Body of pancreas (tissue), 4 donors: ENCODE data around the gene P4HTM. TPM values are rescaled to one million over a fixed set of nuclear protein-coding genes. Genes with fewer than 3 reads are reported as not detected.

ENCODE experiments used
- ATAC-seq: fragments of 150-250 bp; one replicate; pipeline ENCODE4 v1.9.1; 2016
- DNase-seq, 4 donors: peaks; one replicate each; pipeline ENCODE4 v3.0.0-alpha.2; 2019
- H3K27ac ChIP-seq, 4 donors: fragments of 200-600 bp; sonication (generic); 1 replicate in 3 of 4; 2 replicates in 1 of 4; pipeline versions ENCODE4 v1.5.1 to v1.6.1; 2016 to 2019; ENCODE audit warnings: mild to moderate bottlenecking in 1 of 4, mixed read lengths in 1 of 4, moderate library complexity in 1 of 4
- H3K27me3 ChIP-seq, 2 donors: fragments of 200-600 bp; sonication (generic); one replicate each; pipeline ENCODE4 v1.6.0; 2016; ENCODE audit warnings: mild to moderate bottlenecking in 1 of 2
- H3K36me3 ChIP-seq, 2 donors: fragments of 200-600 bp; sonication (generic); replicated peaks in 1 of 2; 2 replicates each; pipeline ENCODE4 v1.5.1; 2016; ENCODE audit warnings: low read depth in 2 of 2; ENCODE audit not compliant: insufficient read depth in 1 of 2
- H3K4me1 ChIP-seq: fragments of 200-600 bp; sonication (generic); one replicate; pipeline ENCODE4 v1.6.0; 2016
- H3K4me3 ChIP-seq, 2 donors: fragments of 200-600 bp; sonication (generic); 1 replicate in 1 of 2; 2 replicates in 1 of 2; pipeline ENCODE4 v1.5.1; 2016 to 2019
- H3K9me3 ChIP-seq, 3 donors: fragments of 200-600 bp; sonication (generic); 1 replicate in 2 of 3; 2 replicates in 1 of 3; pipeline ENCODE4 v1.5.1; 2016
- POLR2A ChIP-seq, 3 donors: fragments of 450-650 bp; IDR thresholded peaks; one replicate each; pipeline ENCODE4 v1.6.1; 2016; ENCODE audit warnings: antibody characterized with exemption in 3 of 3, mild to moderate bottlenecking in 2 of 3
- WGBS, 2 donors: methylation state at CpG; one replicate each; pipeline ENCODE4 v1.1.5; 2017; 5-methylcytosine and 5-hydroxymethylcytosine counted together
- intact Hi-C: fragments of 100-400 bp; cut with DNase I; formaldehyde crosslinking; loops from one replicate; pipeline ENCODE4 v1.15.1; 2023
- total RNA-seq, 2 donors: library from RNA; depleted of rRNA; stranded (reverse); fragments of >200 nt; gene quantifications; one replicate each; pipeline ENCODE4 v1.1.0, GENCODE V29; 2016
- TF ChIP-seq, protein P1 (sequence below), 7 experiments: fragments of 450-650 bp in 4 of 7; fragments of 200-600 bp in 3 of 7; sonication (generic) in 3 of 7; IDR thresholded peaks; one replicate each; pipeline ENCODE4 v1.5.1; 2016 to 2019; ENCODE audit warnings: antibody characterized with exemption in 7 of 7

P4HTM gene
- total RNA-seq, 2 donors from 2014 or later, result 72.9 to 73.8 TPM

DNA sequence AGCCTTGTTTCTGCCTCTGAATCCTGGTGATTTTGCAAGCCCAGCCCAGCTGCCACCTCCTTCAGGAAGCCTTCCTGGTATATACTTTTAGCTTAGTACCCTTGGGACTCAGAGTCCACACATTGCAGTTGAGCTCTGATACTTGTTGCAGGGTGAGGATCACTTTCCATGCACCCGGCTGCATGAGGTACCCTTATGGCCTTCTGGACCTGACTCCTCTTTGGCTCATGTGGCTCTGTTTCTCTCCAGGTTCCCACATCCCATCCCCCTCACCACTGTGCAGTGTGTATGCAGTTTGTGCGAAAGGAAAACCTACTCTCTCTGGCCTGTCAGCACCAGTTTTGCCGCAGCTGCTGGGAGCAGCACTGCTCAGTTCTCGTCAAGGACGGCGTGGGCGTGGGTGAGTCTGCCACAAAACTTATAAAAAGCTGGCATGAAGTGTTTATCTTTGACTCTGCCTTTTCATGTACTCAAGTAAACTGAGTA is 23.1 kb upstream of the P4HTM start:
- Histone ChIP-seq H3K4me3 (no peak overlapping the region), H3K9me3 (no peaks in the 10 kb centered on the region), H3K27ac (no peak overlapping the region), H3K4me1 (no peaks in the 10 kb centered on the region), H3K36me3 (peaks cover 10 to 40% of the 10 kb centered on the region in 2 donors), H3K27me3 (no peaks in the 10 kb centered on the region)
- WGBS, 2 donors, result 90% methylated on average over 6 to 7 of the region's 7 CpGs
- intact Hi-C loops, result no loop called here
- DNase-seq, result no peak
- TF ChIP-seq, protein P1, sequence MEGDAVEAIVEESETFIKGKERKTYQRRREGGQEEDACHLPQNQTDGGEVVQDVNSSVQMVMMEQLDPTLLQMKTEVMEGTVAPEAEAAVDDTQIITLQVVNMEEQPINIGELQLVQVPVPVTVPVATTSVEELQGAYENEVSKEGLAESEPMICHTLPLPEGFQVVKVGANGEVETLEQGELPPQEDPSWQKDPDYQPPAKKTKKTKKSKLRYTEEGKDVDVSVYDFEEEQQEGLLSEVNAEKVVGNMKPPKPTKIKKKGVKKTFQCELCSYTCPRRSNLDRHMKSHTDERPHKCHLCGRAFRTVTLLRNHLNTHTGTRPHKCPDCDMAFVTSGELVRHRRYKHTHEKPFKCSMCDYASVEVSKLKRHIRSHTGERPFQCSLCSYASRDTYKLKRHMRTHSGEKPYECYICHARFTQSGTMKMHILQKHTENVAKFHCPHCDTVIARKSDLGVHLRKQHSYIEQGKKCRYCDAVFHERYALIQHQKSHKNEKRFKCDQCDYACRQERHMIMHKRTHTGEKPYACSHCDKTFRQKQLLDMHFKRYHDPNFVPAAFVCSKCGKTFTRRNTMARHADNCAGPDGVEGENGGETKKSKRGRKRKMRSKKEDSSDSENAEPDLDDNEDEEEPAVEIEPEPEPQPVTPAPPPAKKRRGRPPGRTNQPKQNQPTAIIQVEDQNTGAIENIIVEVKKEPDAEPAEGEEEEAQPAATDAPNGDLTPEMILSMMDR (IDR thresholded peaks at IDR 0.05), result no peak
- no peak for TF ChIP-seq POLR2A (IDR thresholded peaks at IDR 0.05)
- ATAC-seq, result no peak

DNA sequence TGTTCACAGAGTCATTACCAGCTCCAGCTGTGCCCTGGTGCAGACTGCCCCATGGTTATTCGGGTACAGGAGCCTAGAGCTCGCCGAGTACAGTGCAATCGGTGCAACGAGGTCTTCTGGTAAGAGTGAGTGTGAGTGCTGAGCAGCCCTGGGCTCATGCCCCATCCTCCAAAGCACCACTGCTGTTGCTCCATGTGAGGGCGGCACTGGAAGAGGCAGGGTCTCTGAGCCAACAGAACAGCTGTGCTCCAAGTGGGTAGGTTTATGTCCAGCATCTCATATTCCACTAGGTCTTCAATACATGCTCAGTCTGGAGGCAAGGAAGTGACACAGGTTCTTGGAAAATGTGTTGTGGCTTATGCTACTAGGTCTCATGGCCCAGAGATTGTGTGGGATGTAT is 19.5 kb upstream of the P4HTM start:
- DNase-seq (no peak), ATAC-seq (no peak)
- Histone ChIP-seq H3K9me3 (no peaks in the 10 kb centered on the region), H3K27me3 (no peaks in the 10 kb centered on the region), H3K4me3 (no peak overlapping the region), H3K27ac (no peak overlapping the region), H3K4me1 (no peaks in the 10 kb centered on the region), H3K36me3 (peaks cover 24 to 57% of the 10 kb centered on the region in 2 donors)
- WGBS, 2 donors, result 92 to 94% methylated on average over 5 to 6 of the region's 6 CpGs
- TF ChIP-seq, protein P1 (IDR thresholded peaks at IDR 0.05), result no peak
- TF ChIP-seq POLR2A (IDR thresholded peaks at IDR 0.05), result no peak
- intact Hi-C loops, result no loop called here

DNA sequence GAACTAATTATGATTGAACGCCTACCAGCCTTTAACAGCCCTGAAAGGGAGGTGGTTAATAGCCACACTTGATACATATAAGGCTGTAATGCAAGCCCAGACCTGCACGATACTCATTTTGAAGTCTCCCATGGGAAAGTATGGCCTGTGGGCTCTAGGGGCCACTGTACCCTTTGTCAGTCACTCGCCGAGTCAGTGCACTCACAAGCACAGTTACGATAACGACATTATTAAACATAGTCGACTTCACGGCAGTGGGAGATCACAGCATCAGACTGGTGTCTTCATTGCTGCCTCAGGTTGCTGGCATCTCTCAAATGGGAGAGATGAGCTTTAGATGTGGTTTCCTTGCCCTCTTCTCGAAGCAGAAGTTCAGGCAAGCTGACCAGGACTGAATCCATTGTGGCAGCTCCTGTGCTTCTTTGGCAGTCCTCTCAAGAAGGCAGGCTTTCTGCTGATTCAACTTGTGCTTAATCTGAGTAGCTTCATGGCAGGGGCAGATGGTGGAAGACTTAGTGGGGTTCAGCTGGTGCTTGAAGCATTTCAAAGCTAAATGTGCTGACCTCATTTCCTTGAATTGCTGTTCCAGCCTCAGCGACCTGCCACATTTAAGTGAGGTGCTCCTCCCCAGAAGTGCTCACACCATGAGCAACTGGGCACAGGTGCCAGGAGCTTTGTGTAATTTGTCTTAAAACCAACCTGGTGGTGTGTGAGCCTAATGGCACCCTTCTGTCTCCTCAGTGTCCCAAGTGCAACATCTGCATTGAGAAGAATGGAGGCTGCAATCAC is 15.8 kb upstream of the P4HTM start:
- Histone ChIP-seq H3K27me3 (no peaks in the 10 kb centered on the region), H3K9me3 (no peaks in the 10 kb centered on the region), H3K27ac (no peak overlapping the region), H3K4me3 (no peak overlapping the region), H3K36me3 (peaks cover 28 to 60% of the 10 kb centered on the region in 2 donors), H3K4me1 (no peaks in the 10 kb centered on the region)
- no peak for DNase-seq
- TF ChIP-seq, protein P1 (IDR thresholded peaks at IDR 0.05), result no peak
- no peak for TF ChIP-seq POLR2A (IDR thresholded peaks at IDR 0.05)
- ATAC-seq, result no peak
- intact Hi-C loops, result no loop called here
- 86 to 87% methylated on average over 9 to 10 of the region's 10 CpGs for WGBS, 2 donors

DNA sequence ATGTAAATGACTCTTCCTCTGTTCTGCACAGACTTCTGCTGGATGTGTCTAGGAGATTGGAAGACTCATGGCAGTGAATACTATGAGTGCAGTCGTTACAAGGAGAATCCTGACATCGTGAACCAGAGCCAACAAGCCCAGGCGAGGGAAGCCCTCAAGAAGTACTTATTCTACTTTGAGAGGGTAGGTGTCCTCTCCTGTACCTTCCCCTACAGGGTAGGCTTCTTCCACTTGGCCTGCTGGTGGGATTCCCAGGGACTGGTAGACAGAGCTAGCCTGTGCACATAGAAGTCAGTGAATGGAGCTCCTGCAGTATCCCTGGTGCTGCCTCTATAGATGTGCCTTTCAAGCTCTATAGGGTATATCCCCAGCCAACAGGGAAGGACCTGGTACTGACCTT is 10.6 kb upstream of the P4HTM start:
- no peak overlapping the region for H3K27ac ChIP-seq
- H3K36me3 ChIP-seq, result peaks cover 24 to 51% of the 10 kb centered on the region in 2 donors
- H3K4me3 ChIP-seq, result no peak overlapping the region
- ATAC-seq (no peak), DNase-seq (no peak)
- H3K9me3 ChIP-seq, result no peaks in the 10 kb centered on the region
- no peaks in the 10 kb centered on the region for H3K4me1 ChIP-seq
- 85 to 98% methylated on average over 3 of the region's 3 CpGs for WGBS, 2 donors
- intact Hi-C loops, result no loop called here
- no peaks in the 10 kb centered on the region for H3K27me3 ChIP-seq
- TF ChIP-seq POLR2A (IDR thresholded peaks at IDR 0.05), result no peak
- TF ChIP-seq, protein P1 (IDR thresholded peaks at IDR 0.05), result no peak

DNA sequence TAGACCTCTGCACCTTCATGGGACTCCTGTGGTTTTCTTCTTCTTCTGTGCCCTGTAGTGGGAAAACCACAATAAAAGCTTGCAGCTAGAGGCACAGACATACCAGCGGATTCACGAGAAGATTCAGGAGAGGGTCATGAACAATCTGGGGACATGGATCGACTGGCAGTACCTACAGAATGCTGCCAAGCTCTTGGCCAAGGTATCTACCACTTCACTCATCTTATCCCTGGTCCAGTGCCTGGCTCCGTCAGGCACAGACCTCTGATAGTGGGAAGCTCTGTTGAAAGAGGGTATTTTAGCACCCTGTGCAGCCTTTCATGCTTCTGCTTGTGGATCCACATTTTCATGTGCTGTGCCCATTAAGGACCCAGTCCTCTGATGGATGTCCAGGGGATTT is 9.7 kb upstream of the P4HTM start:
- intact Hi-C loops, result no loop called here

More for the DNA sequence above, 9.7 kb upstream of the P4HTM start:
- no peaks in the 10 kb centered on the region for H3K4me1 ChIP-seq
- WGBS, 2 donors, result 90 to 91% methylated on average over 4 of the region's 4 CpGs
- H3K4me3 ChIP-seq, result no peak overlapping the region
- DNase-seq (no peak), ATAC-seq (no peak)
- TF ChIP-seq, protein P1 (IDR thresholded peaks at IDR 0.05), result no peak
- H3K36me3 ChIP-seq, result peaks cover 18 to 48% of the 10 kb centered on the region in 2 donors
- no peaks in the 10 kb centered on the region for H3K27me3 ChIP-seq
- no peaks in the 10 kb centered on the region for H3K9me3 ChIP-seq
- no peak overlapping the region for H3K27ac ChIP-seq
